ENCODE results near the gene PPP4R3A.
"Not testable (repeated sequence)": the region's sequence is repeated elsewhere in the genome, so short reads cannot be mapped to it uniquely, and the experiment has no call there.

Gene PPP4R3A

GRCh38 chr14:91506226-91506625 lies 3.9 kb downstream of the PPP4R3A start:
- no peak for TF ChIP-seq CTCF (IDR thresholded peaks at IDR 0.05; ENCODE audit: low read depth, low read length, missing control alignments)
- DNase-seq (ENCODE audit: extremely low read depth, low read depth) = no peak
- H3K4me3 ChIP-seq (replicated peaks; ENCODE audit: low read depth, low read length) = peak overlapping the region; percentile 25

GRCh38 chr14:91503000-91503504 lies 7.1 kb downstream of the PPP4R3A start:
- no peak overlapping the region for H3K4me3 ChIP-seq (replicated peaks; ENCODE audit: low read depth, low read length)
- no peak for DNase-seq (ENCODE audit: extremely low read depth, low read depth)
- TF ChIP-seq CTCF (IDR thresholded peaks at IDR 0.05; ENCODE audit: low read depth, low read length, missing control alignments) = no peak

GRCh38 chr14:91501951-91502930 lies 7.9 kb downstream of the PPP4R3A start:
- no peak overlapping the region for H3K4me3 ChIP-seq (replicated peaks; ENCODE audit: low read depth, low read length)
- DNase-seq (ENCODE audit: extremely low read depth, low read depth) = no peak

GRCh38 chr14:91501348-91501747 lies 8.8 kb downstream of the PPP4R3A start:
- no peak for TF ChIP-seq CTCF (IDR thresholded peaks at IDR 0.05; ENCODE audit: low read depth, low read length, missing control alignments)
- DNase-seq (ENCODE audit: extremely low read depth, low read depth) = no peak
- no peak overlapping the region for H3K4me3 ChIP-seq (replicated peaks; ENCODE audit: low read depth, low read length)

More at GRCh38 chr14:91501951-91502930, 7.9 kb downstream of the PPP4R3A start:
- TF ChIP-seq CTCF (IDR thresholded peaks at IDR 0.05; ENCODE audit: low read depth, low read length, missing control alignments) = no peak

GRCh38 chr14:91496790-91497189 lies 13.3 kb downstream of the PPP4R3A start:
- no peak for DNase-seq (ENCODE audit: extremely low read depth, low read depth)
- H3K4me3 ChIP-seq (replicated peaks; ENCODE audit: low read depth, low read length) = no peak overlapping the region
- TF ChIP-seq CTCF (IDR thresholded peaks at IDR 0.05; ENCODE audit: low read depth, low read length, missing control alignments) = no peak

GRCh38 chr14:91494392-91495065 lies 15.6 kb downstream of the PPP4R3A start:
- DNase-seq (ENCODE audit: extremely low read depth, low read depth); H3K4me3 ChIP-seq (replicated peaks; ENCODE audit: low read depth, low read length): not testable (repeated sequence)

GRCh38 chr14:91493169-91493568 lies 16.9 kb downstream of the PPP4R3A start:
- no peak for TF ChIP-seq CTCF (IDR thresholded peaks at IDR 0.05; ENCODE audit: low read depth, low read length, missing control alignments)
- DNase-seq (ENCODE audit: extremely low read depth, low read depth) = no peak
- H3K4me3 ChIP-seq (replicated peaks; ENCODE audit: low read depth, low read length) = no peak overlapping the region

Measured in HFF-Myc (cell line).